Osteoblast (primary cell): ENCODE results near the gene KMT5C. TPM values are rescaled to one million over a fixed set of nuclear protein-coding genes. Genes with fewer than 3 reads are reported as not detected.

ENCODE experiments used
- DNase-seq: peaks from one replicate; pipeline ENCODE4 v3.0.0; 2011; ENCODE audit warnings: low spot score, mixed read lengths; ENCODE audit not compliant: insufficient read length; ENCODE audit errors: missing footprints
- H2AFZ ChIP-seq: 2 replicates; pipeline ENCODE4 v1.6.0; 2011; ENCODE audit warnings: mild to moderate bottlenecking, low read length
- H3K27ac ChIP-seq: 2 replicates; pipeline ENCODE4 v1.5.1; 2011; ENCODE audit warnings: mild to moderate bottlenecking, low read depth, low read length, moderate library complexity
- H3K27me3 ChIP-seq: 2 replicates; pipeline ENCODE4 v1.6.0; 2012; ENCODE audit warnings: mild to moderate bottlenecking, control low read depth, inconsistent platforms, low read length, moderate library complexity; ENCODE audit not compliant: insufficient read depth
- H3K36me3 ChIP-seq: 2 replicates; pipeline ENCODE4 v1.5.1; 2011; ENCODE audit warnings: mild to moderate bottlenecking, low read length, control low read depth, moderate library complexity; ENCODE audit not compliant: insufficient read depth
- H3K4me1 ChIP-seq: 2 replicates; pipeline ENCODE4 v1.5.1; 2011; ENCODE audit warnings: mild to moderate bottlenecking, low read length, control low read depth, moderate library complexity; ENCODE audit not compliant: insufficient read depth
- H3K4me2 ChIP-seq: 2 replicates; pipeline ENCODE4 v1.6.0; 2011; ENCODE audit warnings: mild to moderate bottlenecking, low read length; ENCODE audit not compliant: insufficient read depth
- H3K4me3 ChIP-seq: fragments of 200-600 bp; sonication (generic); 3 replicates; pipeline ENCODE4 v1.5.1; 2012; ENCODE audit warnings: mild to moderate bottlenecking, low read length, inconsistent platforms; ENCODE audit not compliant: insufficient read depth
- H3K79me2 ChIP-seq: 2 replicates; pipeline ENCODE4 v1.6.0; 2012; ENCODE audit warnings: mild to moderate bottlenecking, low read length, control low read depth, inconsistent platforms; ENCODE audit not compliant: insufficient read depth
- H3K9me3 ChIP-seq: 2 replicates; pipeline ENCODE4 v1.5.1; 2011; ENCODE audit warnings: low read depth, low read length, control low read depth
- H4K20me1 ChIP-seq: 2 replicates; pipeline ENCODE4 v1.6.0; 2012; ENCODE audit warnings: mild to moderate bottlenecking, low read length, control low read depth; ENCODE audit not compliant: insufficient read depth
- total RNA-seq: library from RNA; depleted of rRNA; stranded (reverse); fragments of >200 nt; gene quantifications from 2 replicates; pipeline ENCODE4 v1.2.3, GENCODE V29; 2012
- TF ChIP-seq, protein P1 (sequence below): IDR thresholded peaks from 2 replicates; pipeline ENCODE4 v1.5.1; 2011; ENCODE audit warnings: mild to moderate bottlenecking, low read depth, low read length, moderate library complexity; ENCODE audit errors: extremely low read depth

The KMT5C gene
- total RNA-seq, 1 donor: 10.9 TPM

DNA sequence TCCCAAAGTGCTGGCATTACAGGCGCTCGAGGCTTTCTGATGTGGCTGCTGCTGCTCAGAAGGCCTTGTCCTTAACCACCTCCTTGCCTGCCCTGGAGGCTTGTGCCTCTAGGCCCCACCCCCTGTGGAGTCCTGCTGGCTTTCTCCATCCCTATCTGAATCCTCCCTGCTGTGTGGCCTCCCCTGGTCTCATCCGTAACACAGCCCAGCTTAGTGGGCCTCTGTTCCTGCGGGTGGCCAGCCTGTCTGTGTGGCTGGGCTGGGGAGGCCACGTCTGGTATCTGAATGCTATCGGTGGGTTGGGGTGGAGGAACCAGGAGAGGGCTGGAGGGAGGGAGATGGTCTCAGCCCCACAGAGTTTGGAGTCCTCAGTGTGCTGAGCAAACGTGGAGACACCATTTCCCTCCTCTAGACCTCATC lies 50.8 kb downstream of the KMT5C start:
- peaks cover 64% of the 10 kb centered on the region for H4K20me1 ChIP-seq
- peaks cover 22% of the 10 kb centered on the region for H3K4me1 ChIP-seq
- peak; percentile 59 for DNase-seq

DNA sequence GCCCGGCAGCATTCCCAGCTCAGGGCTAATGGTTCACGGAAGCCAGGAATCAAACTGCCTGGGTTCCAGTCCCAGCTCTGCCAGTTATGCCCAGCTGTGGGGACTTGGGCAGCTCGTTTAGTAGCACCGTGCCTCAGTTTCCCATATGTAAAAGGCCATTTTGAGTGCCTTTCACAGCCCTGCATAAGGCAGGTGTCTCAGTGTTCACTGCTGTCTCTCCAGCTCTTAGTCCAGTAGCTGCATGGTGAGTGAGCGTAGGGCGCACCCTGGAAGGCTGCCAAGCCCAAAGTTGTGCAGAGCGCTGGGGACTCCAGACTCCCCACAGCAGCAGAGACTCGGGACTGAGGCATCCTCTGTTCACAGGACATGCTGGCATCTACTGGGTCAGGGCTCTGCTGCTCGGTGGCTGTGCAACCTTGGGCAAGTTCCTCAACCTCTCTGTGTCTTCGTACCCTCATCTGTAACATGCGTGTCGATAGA lies 51.6 kb downstream of the KMT5C start:
- Histone ChIP-seq H3K4me2 (no peak overlapping the region), H3K4me1 (peaks cover 22% of the 10 kb centered on the region), H4K20me1 (peaks cover 60% of the 10 kb centered on the region), H3K79me2 (peaks cover 51% of the 10 kb centered on the region), H3K4me3 (no peak overlapping the region), H3K36me3 (peaks cover 55% of the 10 kb centered on the region), H3K27me3 (no peaks in the 10 kb centered on the region), H3K27ac (no peak overlapping the region), H2AFZ (no peak overlapping the region), H3K9me3 (no peaks in the 10 kb centered on the region)
- peak; percentile 77 for DNase-seq
- TF ChIP-seq, protein P1, sequence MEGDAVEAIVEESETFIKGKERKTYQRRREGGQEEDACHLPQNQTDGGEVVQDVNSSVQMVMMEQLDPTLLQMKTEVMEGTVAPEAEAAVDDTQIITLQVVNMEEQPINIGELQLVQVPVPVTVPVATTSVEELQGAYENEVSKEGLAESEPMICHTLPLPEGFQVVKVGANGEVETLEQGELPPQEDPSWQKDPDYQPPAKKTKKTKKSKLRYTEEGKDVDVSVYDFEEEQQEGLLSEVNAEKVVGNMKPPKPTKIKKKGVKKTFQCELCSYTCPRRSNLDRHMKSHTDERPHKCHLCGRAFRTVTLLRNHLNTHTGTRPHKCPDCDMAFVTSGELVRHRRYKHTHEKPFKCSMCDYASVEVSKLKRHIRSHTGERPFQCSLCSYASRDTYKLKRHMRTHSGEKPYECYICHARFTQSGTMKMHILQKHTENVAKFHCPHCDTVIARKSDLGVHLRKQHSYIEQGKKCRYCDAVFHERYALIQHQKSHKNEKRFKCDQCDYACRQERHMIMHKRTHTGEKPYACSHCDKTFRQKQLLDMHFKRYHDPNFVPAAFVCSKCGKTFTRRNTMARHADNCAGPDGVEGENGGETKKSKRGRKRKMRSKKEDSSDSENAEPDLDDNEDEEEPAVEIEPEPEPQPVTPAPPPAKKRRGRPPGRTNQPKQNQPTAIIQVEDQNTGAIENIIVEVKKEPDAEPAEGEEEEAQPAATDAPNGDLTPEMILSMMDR: no peak

More for the DNA sequence above, 50.8 kb downstream of the KMT5C start:
- H3K27ac ChIP-seq: no peak overlapping the region
- peaks cover 55% of the 10 kb centered on the region for H3K36me3 ChIP-seq
- H3K79me2 ChIP-seq: peaks cover 56% of the 10 kb centered on the region
- no peaks in the 10 kb centered on the region for H3K27me3 ChIP-seq
- TF ChIP-seq, protein P1: no peak
- no peak overlapping the region for H2AFZ ChIP-seq
- no peak overlapping the region for H3K4me3 ChIP-seq
- no peaks in the 10 kb centered on the region for H3K9me3 ChIP-seq
- H3K4me2 ChIP-seq: no peak overlapping the region

DNA sequence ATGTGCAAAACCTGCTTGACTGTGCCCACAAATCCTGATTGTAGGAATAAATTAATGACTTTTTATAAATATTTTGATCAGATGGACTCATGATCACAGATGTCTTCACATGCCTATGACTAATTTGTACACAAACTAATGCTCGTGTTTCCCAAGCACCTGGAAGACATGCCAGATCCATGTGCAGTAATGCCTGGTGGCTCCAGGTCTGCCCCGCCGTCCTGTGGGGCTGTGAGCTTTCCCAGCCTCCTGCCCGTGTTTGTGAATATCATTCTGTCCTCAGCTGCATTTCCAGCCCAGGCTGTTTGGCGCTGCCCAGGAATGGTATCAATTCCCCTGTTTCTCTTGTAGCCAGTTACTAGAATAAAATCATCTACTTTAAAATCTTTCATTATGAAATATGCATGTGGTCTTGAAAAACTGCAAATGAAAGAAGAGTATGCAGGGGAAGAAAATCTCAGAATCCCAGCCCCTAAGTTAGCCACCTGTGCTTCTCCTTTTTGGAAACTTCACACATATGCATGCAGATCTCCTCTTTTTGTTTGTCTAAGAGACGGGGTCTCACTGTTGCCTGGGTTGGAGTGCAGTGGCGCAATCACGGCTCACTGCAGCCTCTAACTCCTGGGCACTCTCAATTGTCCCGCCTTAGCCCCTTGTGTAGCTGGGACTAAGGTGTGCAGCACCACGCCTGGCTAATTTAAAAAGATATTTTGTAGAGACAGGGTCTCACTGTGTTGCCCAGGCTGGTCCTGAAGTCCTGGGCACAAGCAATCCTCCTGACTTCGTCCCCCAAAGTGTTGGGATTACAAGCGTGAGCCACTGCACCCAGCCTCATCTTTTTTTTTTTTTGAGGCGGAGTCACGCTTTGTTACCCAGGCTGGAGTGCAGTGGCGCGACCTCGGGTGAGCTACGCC lies 52.3 kb downstream of the KMT5C start:
- no peak overlapping the region for H3K4me2 ChIP-seq
- peaks cover 52% of the 10 kb centered on the region for H3K36me3 ChIP-seq
- H3K27ac ChIP-seq: no peak overlapping the region
- H3K79me2 ChIP-seq: peaks cover 43% of the 10 kb centered on the region
- H3K9me3 ChIP-seq: no peaks in the 10 kb centered on the region
- H3K27me3 ChIP-seq: no peaks in the 10 kb centered on the region
- no peak overlapping the region for H2AFZ ChIP-seq
- H3K4me1 ChIP-seq: peaks cover 18% of the 10 kb centered on the region
- TF ChIP-seq, protein P1: no peak
- peaks cover 52% of the 10 kb centered on the region for H4K20me1 ChIP-seq
- no peak overlapping the region for H3K4me3 ChIP-seq
- peak; percentile 58 for DNase-seq
